Mesenchymal stem cell (in vitro differentiated cells and primary cell): ENCODE data around the gene YIPF3.

Source experiments
- DNase-seq: peaks from one replicate; pipeline ENCODE4 v3.0.0-alpha.2; 2013
- H2AFZ ChIP-seq: one replicate; pipeline ENCODE4 v1.6.1; 2013; ENCODE audit warnings: low read depth, mild to moderate bottlenecking, control low read depth, inconsistent platforms, low read length, moderate library complexity
- H2AK5ac ChIP-seq: 2 replicates; pipeline ENCODE4 v1.6.1; 2013; ENCODE audit warnings: low read length, moderate library complexity, mild to moderate bottlenecking, inconsistent platforms; ENCODE audit not compliant: severe bottlenecking
- H2BK120ac ChIP-seq: one replicate; pipeline ENCODE4 v1.6.1; 2013; ENCODE audit warnings: low read depth, mild to moderate bottlenecking, inconsistent platforms, low read length, moderate library complexity
- H2BK12ac ChIP-seq, 2 experiments: one replicate each; pipeline ENCODE4 v1.6.1; 2013; ENCODE audit warnings: inconsistent platforms in 2 of 2, low read length in 2 of 2, mild to moderate bottlenecking in 2 of 2, moderate library complexity in 2 of 2, control low read depth in 1 of 2
- H2BK15ac ChIP-seq: one replicate; pipeline ENCODE4 v1.6.1; 2013; ENCODE audit warnings: mild to moderate bottlenecking, low read depth, inconsistent platforms; ENCODE audit not compliant: poor library complexity, severe bottlenecking
- H2BK5ac ChIP-seq: 2 replicates; pipeline ENCODE4 v1.6.1; 2013; ENCODE audit warnings: low read depth, mild to moderate bottlenecking, low read length, control low read depth, inconsistent platforms; ENCODE audit not compliant: poor library complexity, severe bottlenecking
- H3K14ac ChIP-seq, 2 experiments: one replicate each; pipeline ENCODE4 v1.6.1; 2013; ENCODE audit warnings: inconsistent platforms in 2 of 2, low read length in 2 of 2, control low read depth in 1 of 2, mild to moderate bottlenecking in 1 of 2, moderate library complexity in 1 of 2
- H3K18ac ChIP-seq, 2 experiments: one replicate each; pipeline ENCODE4 v1.6.1; 2013; ENCODE audit warnings: inconsistent platforms in 2 of 2, low read length in 2 of 2, control low read depth in 1 of 2, low read depth in 1 of 2, mild to moderate bottlenecking in 1 of 2
- H3K23ac ChIP-seq, 2 experiments: one replicate each; pipeline ENCODE4 v1.6.1; 2013; ENCODE audit warnings: inconsistent platforms in 2 of 2, low read length in 2 of 2, mild to moderate bottlenecking in 2 of 2, moderate library complexity in 2 of 2, control low read depth in 1 of 2
- H3K27ac ChIP-seq: 2 replicates; pipeline ENCODE4 v1.5.1; 2013; ENCODE audit warnings: mild to moderate bottlenecking, moderate library complexity, low read length, control low read depth, inconsistent platforms; ENCODE audit not compliant: poor library complexity, severe bottlenecking
- H3K27me3 ChIP-seq, 2 experiments: 2 replicates each; pipeline versions ENCODE4 v1.6.1 to v1.7.0; 2013; ENCODE audit warnings: low read length in 2 of 2, mild to moderate bottlenecking in 2 of 2, moderate library complexity in 2 of 2, control low read depth in 1 of 2, inconsistent platforms in 1 of 2; ENCODE audit not compliant: control insufficient read depth in 1 of 2, insufficient read depth in 1 of 2
- H3K36me3 ChIP-seq, 2 experiments: 2 replicates each; pipeline versions ENCODE4 v1.6.1 to v1.7.0; 2013; ENCODE audit warnings: low read length in 2 of 2, control low read depth in 1 of 2, inconsistent platforms in 1 of 2, low read depth in 1 of 2, mild to moderate bottlenecking in 1 of 2; ENCODE audit not compliant: insufficient read depth in 2 of 2, control insufficient read depth in 1 of 2
- H3K4ac ChIP-seq, 2 experiments: one replicate each; pipeline ENCODE4 v1.6.1; 2013; ENCODE audit warnings: inconsistent platforms in 2 of 2, low read length in 2 of 2, mild to moderate bottlenecking in 2 of 2, moderate library complexity in 2 of 2, control low read depth in 1 of 2, low read depth in 1 of 2
- H3K4me1 ChIP-seq: 2 replicates; pipeline ENCODE4 v1.6.1; 2013; ENCODE audit warnings: low read depth, low read length, control low read depth; ENCODE audit not compliant: control insufficient read depth, insufficient read depth
- H3K4me2 ChIP-seq: 2 replicates; pipeline ENCODE4 v1.6.1; 2013; ENCODE audit warnings: low read length, mild to moderate bottlenecking, inconsistent platforms; ENCODE audit not compliant: poor library complexity, severe bottlenecking
- H3K4me3 ChIP-seq, 2 experiments: 2 replicates each; pipeline versions ENCODE4 v1.5.1 to v1.7.0; 2013; ENCODE audit warnings: low read length in 2 of 2, mild to moderate bottlenecking in 2 of 2, control low read depth in 1 of 2, low read depth in 1 of 2; ENCODE audit not compliant: insufficient read depth in 1 of 2
- H3K79me1 ChIP-seq: replicated peaks from 2 replicates; pipeline ENCODE4 v1.6.1; 2013; ENCODE audit warnings: mild to moderate bottlenecking, control low read depth, low read length, inconsistent platforms; ENCODE audit not compliant: poor library complexity, severe bottlenecking
- H3K9ac ChIP-seq: 2 replicates; pipeline ENCODE4 v1.7.0; 2013; ENCODE audit warnings: mild to moderate bottlenecking, low read length, moderate library complexity
- H3K9me3 ChIP-seq: 2 replicates; pipeline ENCODE4 v1.7.0; 2013; ENCODE audit warnings: mild to moderate bottlenecking, low read length; ENCODE audit not compliant: control insufficient read depth
- H4K8ac ChIP-seq: one replicate; pipeline ENCODE4 v1.6.1; 2013; ENCODE audit warnings: inconsistent platforms, mild to moderate bottlenecking, low read length, moderate library complexity
- H4K91ac ChIP-seq: one replicate; pipeline ENCODE4 v1.6.1; 2013; ENCODE audit warnings: mild to moderate bottlenecking, low read length, inconsistent platforms
- WGBS: methylation state at CpG from one replicate; pipeline ENCODE4 v1.1.7; 2013; ENCODE audit warnings: mixed read lengths; 5-methylcytosine and 5-hydroxymethylcytosine counted together

YIPF3 gene

GRCh38 chr6:43489277-43490072 is 27.3 kb downstream of the YIPF3 start:
- WGBS, result 91% methylated on average over 12 of the region's 12 CpGs
- peaks cover 27% of the 10 kb centered on the region for H3K79me1 ChIP-seq
- no peak overlapping the region for H2BK120ac ChIP-seq
- no peaks in the 10 kb centered on the region for H3K9me3 ChIP-seq
- H2BK5ac ChIP-seq, result no peak overlapping the region
- H3K4me3 ChIP-seq, result no peak overlapping the region
- H3K4me1 ChIP-seq, result peaks cover 9% of the 10 kb centered on the region
- H3K27me3 ChIP-seq, result no peaks in the 10 kb centered on the region
- no peak for DNase-seq
- no peak overlapping the region for H2BK12ac ChIP-seq
- no peak overlapping the region for H3K9ac ChIP-seq
- peaks cover 6 to 17% of the 10 kb centered on the region in 2 experiments for H3K36me3 ChIP-seq
- H2AK5ac ChIP-seq, result no peak overlapping the region
- no peak overlapping the region for H4K8ac ChIP-seq
- H3K27ac ChIP-seq, result no peak overlapping the region
- no peak overlapping the region for H2AFZ ChIP-seq
- H3K4ac ChIP-seq, result no peak overlapping the region
- H3K23ac ChIP-seq, result peak overlapping the region in 1 of 2 experiments; percentile 56
- H3K14ac ChIP-seq, result no peak overlapping the region
- H4K91ac ChIP-seq, result no peak overlapping the region
- H2BK15ac ChIP-seq, result no peak overlapping the region
- no peak overlapping the region for H3K18ac ChIP-seq
- H3K4me2 ChIP-seq, result no peak overlapping the region

DNA sequence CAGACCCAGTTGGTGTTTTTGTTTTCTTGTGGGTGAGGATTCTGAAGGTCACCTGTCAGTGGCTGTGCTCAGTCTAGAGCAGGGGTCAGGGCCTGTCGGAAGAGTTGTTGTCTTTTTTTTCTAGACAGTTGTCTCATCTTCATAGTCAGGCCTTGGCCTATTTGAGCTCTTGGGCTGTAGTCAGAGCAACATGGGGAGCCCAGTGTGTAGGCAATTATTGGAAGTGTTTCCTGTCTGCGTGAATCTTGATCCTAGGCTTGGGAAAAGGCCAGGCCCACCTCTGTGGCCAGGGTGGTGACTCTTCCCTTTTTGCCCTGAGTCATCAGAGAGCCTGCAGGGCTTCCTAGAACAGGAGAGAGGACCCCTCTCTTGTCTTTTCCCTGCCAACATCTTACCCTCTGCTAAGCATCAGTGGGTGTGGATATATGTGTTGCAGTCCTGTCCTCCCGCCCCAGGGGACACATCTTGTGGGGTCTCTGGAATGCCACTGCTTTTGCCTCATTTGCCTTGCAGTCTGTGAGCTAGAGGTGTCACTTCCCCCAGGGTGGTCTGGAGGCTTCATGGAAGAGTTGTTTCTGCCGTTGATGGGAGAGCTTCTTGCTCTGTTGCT is 28.0 kb downstream of the YIPF3 start:
- H3K27ac ChIP-seq, result no peak overlapping the region
- no peaks in the 10 kb centered on the region for H3K27me3 ChIP-seq
- no peaks in the 10 kb centered on the region for H3K9me3 ChIP-seq
- H3K4me3 ChIP-seq, result no peak overlapping the region
- H3K4me2 ChIP-seq, result no peak overlapping the region
- no peak overlapping the region for H2BK5ac ChIP-seq
- no peak for DNase-seq
- no peak overlapping the region for H3K4ac ChIP-seq
- H4K8ac ChIP-seq, result no peak overlapping the region
- H3K23ac ChIP-seq, result no peak overlapping the region
- peaks cover 6 to 17% of the 10 kb centered on the region in 2 experiments for H3K36me3 ChIP-seq
- no peak overlapping the region for H2BK120ac ChIP-seq
- H4K91ac ChIP-seq, result no peak overlapping the region
- H2AK5ac ChIP-seq, result no peak overlapping the region
- H3K18ac ChIP-seq, result no peak overlapping the region
- no peak overlapping the region for H3K14ac ChIP-seq
- 78% methylated on average over 4 of the region's 4 CpGs for WGBS
- no peak overlapping the region for H2AFZ ChIP-seq
- peaks cover 24% of the 10 kb centered on the region for H3K79me1 ChIP-seq
- peak overlapping the region; percentile 6 for H3K9ac ChIP-seq
- H3K4me1 ChIP-seq, result peaks cover 6% of the 10 kb centered on the region
- no peak overlapping the region for H2BK15ac ChIP-seq
- H2BK12ac ChIP-seq, result no peak overlapping the region

- no peak for DNase-seq
- Histone ChIP-seq H2AK5ac (no peak overlapping the region), H3K9ac (no peak overlapping the region), H3K9me3 (no peaks in the 10 kb centered on the region), H3K4ac (no peak overlapping the region), H4K91ac (no peak overlapping the region), H3K79me1 (peaks cover 45% of the 10 kb centered on the region), H3K18ac (no peak overlapping the region), H2AFZ (no peak overlapping the region), H2BK15ac (no peak overlapping the region), H2BK12ac (no peak overlapping the region), H3K14ac (no peak overlapping the region), H3K4me1 (peaks cover 6% of the 10 kb centered on the region), H3K36me3 (peaks cover 0 to 9% of the 10 kb centered on the region in 2 experiments), H2BK5ac (no peak overlapping the region), H4K8ac (no peak overlapping the region), H3K27ac (no peak overlapping the region), H3K4me2 (no peak overlapping the region), H2BK120ac (no peak overlapping the region), H3K27me3 (no peaks in the 10 kb centered on the region), H3K4me3 (no peak overlapping the region), H3K23ac (no peak overlapping the region)
- WGBS, result 94% methylated on average over 11 of the region's 11 CpGs
Measured at GRCh38 chr6:43481591-43482236, 35.0 kb downstream of the YIPF3 start.

- no peak overlapping the region for H3K18ac ChIP-seq
- no peak overlapping the region for H2AFZ ChIP-seq
- H3K79me1 ChIP-seq, result peaks cover 42% of the 10 kb centered on the region
- H3K36me3 ChIP-seq, result peaks cover 0 to 9% of the 10 kb centered on the region in 2 experiments
- H2BK120ac ChIP-seq, result no peak overlapping the region
- peaks cover 6% of the 10 kb centered on the region for H3K4me1 ChIP-seq
- H2BK12ac ChIP-seq, result no peak overlapping the region
- DNase-seq, result no peak
- no peak overlapping the region for H3K14ac ChIP-seq
- H2AK5ac ChIP-seq, result no peak overlapping the region
- WGBS, result no CpG with 5 or more reads among the region's 2 CpGs
- H3K23ac ChIP-seq, result no peak overlapping the region
- H4K8ac ChIP-seq, result no peak overlapping the region
- no peak overlapping the region for H4K91ac ChIP-seq
- H3K9me3 ChIP-seq, result no peaks in the 10 kb centered on the region
- H3K4me3 ChIP-seq, result no peak overlapping the region
- no peaks in the 10 kb centered on the region for H3K27me3 ChIP-seq
- no peak overlapping the region for H2BK5ac ChIP-seq
- no peak overlapping the region for H3K27ac ChIP-seq
- H2BK15ac ChIP-seq, result no peak overlapping the region
- H3K4me2 ChIP-seq, result no peak overlapping the region
- no peak overlapping the region for H3K4ac ChIP-seq
- no peak overlapping the region for H3K9ac ChIP-seq
Measured at GRCh38 chr6:43481075-43481474, 35.7 kb downstream of the YIPF3 start.
